AG04450 (cell line): ENCODE results near the gene RELN. TPM values are rescaled to one million over a fixed set of nuclear protein-coding genes. Genes with fewer than 3 reads are reported as not detected.

Source experiments
- CTCF ChIA-PET: fragments of 300-600, 350-600 bp; formaldehyde crosslinking; extraction: SDS; loops from one replicate; lab custom pipeline; 2022; ENCODE audit warnings: antibody characterized with exemption, inconsistent platforms; lab: Charles Lee
- POLR2A ChIA-PET: fragments of 350-600 bp; formaldehyde crosslinking; extraction: SDS; loops from one replicate; lab custom pipeline; 2021; ENCODE audit warnings: antibody characterized with exemption, inconsistent platforms; lab: Yijun Ruan, JAX
- DNase-seq: peaks from one replicate; pipeline ENCODE4 v3.0.0-alpha.2; 2011; ENCODE audit warnings: low read depth, low spot score
- H3K27ac ChIP-seq: one replicate; pipeline ENCODE4 v1.5.1; 2012; ENCODE audit warnings: low read depth, low read length, control low read depth
- H3K27me3 ChIP-seq: one replicate; pipeline ENCODE4 v1.6.0; 2012; ENCODE audit warnings: low read length; ENCODE audit not compliant: control insufficient read depth, insufficient read depth
- H3K4me3 ChIP-seq: 2 replicates; pipeline ENCODE4 v1.5.1; 2011; ENCODE audit warnings: mild to moderate bottlenecking, low read depth, low read length, control low read depth
- H3K9me3 ChIP-seq: 2 replicates; pipeline ENCODE4 v1.5.1; 2012; ENCODE audit warnings: low read length; ENCODE audit not compliant: control insufficient read depth, insufficient read depth
- polyA plus RNA-seq: library from polyadenylated mRNA; depleted of rRNA; stranded (reverse); fragments of >200 nt; gene quantifications from 2 replicates; pipeline ENCODE4 v1.2.3, GENCODE V29; 2011
- TF ChIP-seq, protein P1 (sequence below): IDR thresholded peaks from 2 replicates; pipeline ENCODE4 v1.5.1; 2011; ENCODE audit warnings: low read depth, low read length, control low read depth, inconsistent platforms

RELN gene
- polyA plus RNA-seq, 1 experiment, result 7.6 TPM

DNA sequence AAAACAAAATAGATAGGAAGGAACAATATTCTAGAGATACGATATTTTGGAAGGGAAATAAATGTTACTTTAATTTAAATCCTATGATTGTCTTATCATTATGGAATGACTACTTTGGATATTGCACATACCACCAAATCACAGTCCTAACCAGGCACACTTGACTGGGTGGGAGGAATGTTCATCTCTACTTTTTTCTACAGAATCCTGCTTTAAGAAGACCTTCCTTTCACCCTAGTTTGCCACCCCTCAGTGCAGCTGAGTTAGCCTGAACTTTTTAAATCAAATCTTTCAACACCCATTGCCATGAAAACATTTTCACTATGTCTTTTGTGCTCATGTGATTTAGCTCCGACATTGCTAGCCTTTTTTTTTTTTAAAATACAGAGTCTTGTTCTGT, 38.1 kb downstream of the RELN start:
- TF ChIP-seq, protein P1, sequence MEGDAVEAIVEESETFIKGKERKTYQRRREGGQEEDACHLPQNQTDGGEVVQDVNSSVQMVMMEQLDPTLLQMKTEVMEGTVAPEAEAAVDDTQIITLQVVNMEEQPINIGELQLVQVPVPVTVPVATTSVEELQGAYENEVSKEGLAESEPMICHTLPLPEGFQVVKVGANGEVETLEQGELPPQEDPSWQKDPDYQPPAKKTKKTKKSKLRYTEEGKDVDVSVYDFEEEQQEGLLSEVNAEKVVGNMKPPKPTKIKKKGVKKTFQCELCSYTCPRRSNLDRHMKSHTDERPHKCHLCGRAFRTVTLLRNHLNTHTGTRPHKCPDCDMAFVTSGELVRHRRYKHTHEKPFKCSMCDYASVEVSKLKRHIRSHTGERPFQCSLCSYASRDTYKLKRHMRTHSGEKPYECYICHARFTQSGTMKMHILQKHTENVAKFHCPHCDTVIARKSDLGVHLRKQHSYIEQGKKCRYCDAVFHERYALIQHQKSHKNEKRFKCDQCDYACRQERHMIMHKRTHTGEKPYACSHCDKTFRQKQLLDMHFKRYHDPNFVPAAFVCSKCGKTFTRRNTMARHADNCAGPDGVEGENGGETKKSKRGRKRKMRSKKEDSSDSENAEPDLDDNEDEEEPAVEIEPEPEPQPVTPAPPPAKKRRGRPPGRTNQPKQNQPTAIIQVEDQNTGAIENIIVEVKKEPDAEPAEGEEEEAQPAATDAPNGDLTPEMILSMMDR, result no peak
- Histone ChIP-seq H3K27me3 (no peaks in the 10 kb centered on the region), H3K9me3 (no peaks in the 10 kb centered on the region), H3K4me3 (no peak overlapping the region), H3K27ac (no peak overlapping the region)
- CTCF ChIA-PET, result no interaction called here
- DNase-seq, result no peak
- POLR2A ChIA-PET, result interaction anchor here (0.6 kb wide), 1 partner anchor 567 kb away, joined by 3 read pairs; no protein-coding TSS in a partner anchor

DNA sequence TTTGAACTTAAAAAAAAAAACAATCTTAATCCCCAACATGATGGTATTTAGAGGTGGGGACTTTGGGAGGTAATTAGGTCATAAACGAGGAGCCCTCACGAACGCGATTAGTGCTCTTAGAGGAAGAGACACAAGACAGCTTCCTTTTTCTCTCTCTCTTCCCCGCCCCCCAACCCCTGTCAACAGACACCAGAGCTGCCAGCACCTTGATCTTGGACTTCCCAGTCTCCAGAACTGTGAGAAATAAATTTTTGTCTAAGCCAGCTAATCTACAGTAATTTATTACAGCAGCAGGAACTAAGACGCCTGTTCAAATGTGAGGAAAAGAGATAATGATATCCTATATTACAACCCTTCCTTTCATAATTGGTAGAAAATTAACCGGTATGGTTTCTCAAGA, 40.1 kb downstream of the RELN start:
- H3K27me3 ChIP-seq, result no peaks in the 10 kb centered on the region
- POLR2A ChIA-PET, result no interaction called here
- TF ChIP-seq, protein P1, result no peak
- no peak for DNase-seq
- H3K4me3 ChIP-seq, result no peak overlapping the region
- H3K9me3 ChIP-seq, result no peaks in the 10 kb centered on the region
- CTCF ChIA-PET, result no interaction called here
- no peak overlapping the region for H3K27ac ChIP-seq

DNA sequence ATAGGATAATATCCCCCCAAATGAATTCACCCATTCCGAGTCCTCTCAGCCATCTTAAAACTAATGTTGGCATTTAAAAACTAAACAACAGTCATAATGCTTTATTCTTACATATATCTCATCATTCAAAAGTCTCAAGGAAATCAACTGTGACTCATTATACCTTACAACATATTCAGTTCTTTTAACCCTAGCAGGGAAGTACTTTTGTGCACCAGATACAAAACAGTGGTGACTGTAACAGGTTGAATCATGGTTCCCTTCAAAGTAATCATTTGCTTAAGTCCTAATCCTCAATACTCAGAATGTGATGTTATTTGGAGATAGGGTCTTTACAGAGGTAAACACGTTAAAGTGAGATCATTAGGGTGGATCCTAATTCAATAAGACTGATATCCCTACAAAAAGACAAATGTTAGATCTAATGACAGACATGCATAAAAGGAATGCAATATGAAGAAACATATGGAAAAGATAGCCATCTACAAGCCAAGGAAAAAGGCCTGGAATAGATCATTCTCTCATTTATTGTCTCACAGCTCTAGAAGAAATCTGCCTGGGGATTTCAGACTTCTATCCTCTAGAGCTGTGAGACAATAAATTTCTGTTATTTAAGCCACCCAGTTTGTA, 42.3 kb downstream of the RELN start:
- no peaks in the 10 kb centered on the region for H3K27me3 ChIP-seq
- no peaks in the 10 kb centered on the region for H3K9me3 ChIP-seq
- ChIA-PET CTCF (no interaction called here), POLR2A (no interaction called here)
- H3K4me3 ChIP-seq, result no peak overlapping the region
- TF ChIP-seq, protein P1, result no peak
- no peak overlapping the region for H3K27ac ChIP-seq
- DNase-seq, result no peak

DNA sequence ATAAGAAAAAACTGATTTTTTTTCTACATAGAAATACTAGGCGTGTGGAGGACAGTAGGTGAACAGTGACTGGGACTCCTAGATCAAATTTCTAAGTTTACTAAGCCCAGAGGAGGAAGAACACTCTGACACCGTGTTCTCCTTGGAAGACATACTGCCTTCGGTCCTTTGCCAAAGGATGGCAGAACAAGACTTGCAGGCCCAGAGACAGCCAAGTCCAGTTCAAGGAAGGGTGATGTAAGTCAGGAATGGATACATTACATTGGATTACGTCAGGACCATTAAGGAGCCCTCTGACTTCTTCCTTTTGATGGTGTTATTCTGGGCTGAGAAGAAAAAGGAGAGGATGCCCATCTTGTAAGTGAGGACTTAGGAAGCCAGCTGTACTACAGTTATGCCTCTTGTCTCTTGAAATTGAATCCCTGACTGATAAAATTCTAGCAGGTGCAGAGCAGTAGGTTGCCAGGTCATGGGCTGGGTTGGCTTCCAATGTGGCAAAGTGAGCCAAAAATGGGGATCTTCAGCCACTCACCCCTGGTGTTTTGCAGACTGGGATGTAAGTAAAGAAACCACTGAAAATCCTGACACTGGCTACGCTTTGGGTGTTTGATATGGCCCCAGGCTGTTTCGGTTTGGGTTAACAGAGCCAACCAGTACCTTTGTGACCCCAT, 45.1 kb downstream of the RELN start:
- no peaks in the 10 kb centered on the region for H3K9me3 ChIP-seq
- CTCF ChIA-PET, result no interaction called here

DNA sequence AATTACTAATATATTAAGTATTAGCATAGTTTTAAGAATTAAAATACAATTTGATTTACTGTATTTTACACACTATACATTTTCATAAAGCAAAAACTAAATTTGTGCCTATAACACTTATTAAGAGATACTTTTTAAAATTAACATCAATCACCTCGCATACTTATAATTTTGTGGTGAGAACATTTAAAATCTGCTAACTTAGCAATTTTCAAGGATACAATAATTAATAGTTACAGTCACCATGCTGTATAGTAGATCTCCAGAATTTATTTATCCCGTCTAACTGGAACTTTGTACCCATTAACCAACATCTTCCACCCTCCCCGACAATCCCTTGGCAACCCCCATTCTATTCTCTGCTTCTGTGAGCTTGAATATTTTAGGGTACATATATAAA, 47.5 kb downstream of the RELN start:
- Histone ChIP-seq H3K9me3 (no peaks in the 10 kb centered on the region), H3K4me3 (no peak overlapping the region), H3K27ac (no peak overlapping the region), H3K27me3 (no peaks in the 10 kb centered on the region)
- ChIA-PET POLR2A (no interaction called here), CTCF (no interaction called here)
- TF ChIP-seq, protein P1, result no peak
- DNase-seq, result no peak

More for the DNA sequence above, 45.1 kb downstream of the RELN start:
- no peak overlapping the region for H3K27ac ChIP-seq
- POLR2A ChIA-PET, result no interaction called here
- TF ChIP-seq, protein P1, result no peak
- no peak overlapping the region for H3K4me3 ChIP-seq
- no peaks in the 10 kb centered on the region for H3K27me3 ChIP-seq
- no peak for DNase-seq
